NCI-H510A treated with DMSO at 0.1 percent for 48 hours (cell line): ENCODE measurements around the gene AFM.
"Not testable (repeated sequence)": the region's sequence is repeated elsewhere in the genome, so short reads cannot be mapped to it uniquely, and the experiment has no call there.

Source experiments
- DNase-seq: peaks from one replicate; lab custom pipeline; 2025; lab: John Stamatoyannopoulos, UW

AFM gene

DNA sequence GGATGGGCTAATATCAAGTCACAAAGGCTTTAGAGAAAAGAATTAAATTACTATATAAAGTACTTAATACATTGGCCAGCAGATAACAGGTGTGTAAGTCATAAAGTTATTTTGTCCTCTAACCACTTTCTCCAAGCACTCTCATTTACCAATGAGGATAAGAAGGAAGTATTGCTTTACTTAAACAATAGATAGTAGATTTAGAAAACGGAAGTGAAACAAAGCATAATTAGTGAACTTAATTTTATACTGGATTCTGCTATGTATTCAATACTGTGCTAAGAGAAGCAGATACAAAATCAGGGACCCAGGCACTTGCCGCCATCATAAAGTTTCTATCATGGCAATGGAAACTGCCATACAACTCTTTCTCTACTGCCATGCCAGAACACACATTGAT is 24.0 kb downstream of the AFM start:
- DNase-seq, result no peak

DNA sequence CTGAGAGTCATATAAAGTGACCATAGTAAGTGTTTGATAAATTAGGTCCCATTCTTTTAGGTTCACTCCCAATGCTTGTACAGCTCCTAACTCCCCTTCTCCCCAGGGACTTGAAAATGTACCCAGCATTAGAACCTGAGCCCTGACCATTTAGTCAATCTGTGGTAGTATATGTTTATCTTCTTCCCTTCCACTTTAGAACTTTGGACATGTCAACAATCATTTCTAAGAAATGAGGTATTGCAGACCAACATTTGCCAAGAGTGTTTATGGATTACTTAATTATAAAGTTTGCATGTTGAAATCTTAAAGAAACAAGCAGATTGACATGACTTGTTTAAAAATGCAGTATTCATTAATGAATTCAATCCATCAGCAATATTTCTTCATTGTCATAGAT is 26.0 kb downstream of the AFM start:
- no peak for DNase-seq

DNA sequence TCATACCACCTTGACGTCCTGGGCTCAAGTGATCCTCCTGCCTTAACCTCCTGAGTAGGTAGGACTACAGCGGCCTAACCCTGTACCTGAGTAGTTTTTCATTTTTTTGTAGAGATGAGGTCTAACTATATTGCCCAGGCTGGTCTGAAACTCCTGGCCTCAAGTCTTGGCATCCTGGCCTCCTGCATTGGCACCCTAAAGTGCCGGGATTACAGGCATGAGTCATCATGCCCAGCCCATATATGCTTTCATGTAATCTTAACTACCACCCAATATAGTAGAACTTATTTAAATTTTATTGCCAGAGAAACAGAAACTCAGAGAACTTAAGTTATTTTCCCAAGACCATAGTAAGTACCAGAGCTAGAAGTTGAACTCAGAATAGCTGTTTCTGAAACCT is 27.1 kb downstream of the AFM start:
- no peak for DNase-seq

DNA sequence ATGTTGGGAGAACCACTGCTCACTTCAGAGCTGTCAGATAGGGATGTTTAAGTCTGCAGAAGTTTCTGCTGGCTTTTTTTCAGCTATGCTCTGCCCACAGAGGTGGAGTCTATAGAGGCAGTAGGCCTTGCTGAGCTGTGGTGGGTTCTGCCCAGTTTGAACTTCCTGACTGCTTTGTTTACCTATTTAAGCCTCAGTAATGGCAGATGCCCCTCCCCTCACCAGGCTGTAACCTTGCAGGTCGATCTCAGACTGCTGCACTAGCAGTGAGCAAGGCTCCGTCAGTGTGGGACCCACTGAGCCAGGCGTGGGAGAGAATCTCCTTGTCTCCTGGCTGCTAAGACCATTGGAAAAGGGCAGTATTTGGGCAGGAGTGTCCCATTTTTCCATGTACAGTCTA is 36.8 kb downstream of the AFM start:
- no peak for DNase-seq

DNA sequence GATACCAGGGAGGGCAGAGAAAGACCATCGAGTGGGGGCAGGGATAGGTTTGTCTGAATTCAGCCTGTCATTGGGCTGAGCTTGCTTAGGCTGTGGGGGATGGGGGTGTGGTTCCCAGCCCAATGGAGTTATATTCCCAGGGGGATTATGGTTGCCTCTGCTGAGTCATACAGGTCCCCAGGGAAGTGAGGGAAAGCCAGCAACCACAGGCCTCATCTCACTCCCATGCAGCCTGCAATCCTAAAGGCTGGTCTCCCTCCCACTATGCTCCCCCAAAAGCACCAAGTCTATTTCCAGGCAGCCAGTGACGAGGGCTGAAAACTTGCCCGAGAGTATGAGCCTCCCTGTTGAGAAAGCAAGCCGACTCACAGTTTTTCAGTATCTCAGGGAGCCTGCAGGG is 39.3 kb downstream of the AFM start:
- DNase-seq, result no peak

DNA sequence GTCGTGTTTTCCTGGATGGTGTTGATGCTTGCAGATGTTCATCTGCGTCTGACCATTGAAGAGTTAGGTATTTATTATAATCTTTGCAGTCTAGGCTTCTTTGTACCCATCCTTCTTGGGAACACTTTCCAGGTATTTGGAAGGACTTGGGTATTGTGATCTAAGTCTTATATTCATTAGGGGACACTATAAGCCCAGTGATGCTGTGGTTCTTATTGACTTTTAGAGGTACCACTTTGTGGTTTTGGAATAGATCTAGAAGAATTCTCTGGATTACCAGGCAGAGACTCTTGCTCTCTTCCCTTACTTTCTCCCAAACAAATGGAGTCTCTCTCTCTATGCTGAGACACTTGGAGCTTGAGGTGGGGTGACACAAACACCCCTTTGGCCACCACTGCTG is 41.6 kb downstream of the AFM start:
- DNase-seq, result no peak

DNA sequence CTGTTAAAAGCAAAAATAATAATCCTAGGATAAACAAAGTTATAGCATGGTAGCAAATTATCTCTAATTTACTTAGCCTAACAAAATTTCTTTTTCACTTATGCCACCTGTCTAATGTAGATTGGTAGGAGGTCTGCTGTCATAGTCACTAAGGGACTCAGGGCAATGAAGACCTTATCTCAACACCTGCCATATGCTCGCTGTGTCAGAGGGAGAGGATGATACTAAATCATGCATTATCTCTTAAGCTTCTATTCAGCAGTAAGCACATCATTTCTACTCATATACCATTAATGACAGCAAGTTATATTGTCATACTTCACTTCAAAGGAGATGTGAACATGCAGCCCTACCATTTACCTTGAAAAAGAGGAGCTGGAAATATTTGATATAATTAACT is 44.1 kb downstream of the AFM start:
- DNase-seq, result no peak

DNA sequence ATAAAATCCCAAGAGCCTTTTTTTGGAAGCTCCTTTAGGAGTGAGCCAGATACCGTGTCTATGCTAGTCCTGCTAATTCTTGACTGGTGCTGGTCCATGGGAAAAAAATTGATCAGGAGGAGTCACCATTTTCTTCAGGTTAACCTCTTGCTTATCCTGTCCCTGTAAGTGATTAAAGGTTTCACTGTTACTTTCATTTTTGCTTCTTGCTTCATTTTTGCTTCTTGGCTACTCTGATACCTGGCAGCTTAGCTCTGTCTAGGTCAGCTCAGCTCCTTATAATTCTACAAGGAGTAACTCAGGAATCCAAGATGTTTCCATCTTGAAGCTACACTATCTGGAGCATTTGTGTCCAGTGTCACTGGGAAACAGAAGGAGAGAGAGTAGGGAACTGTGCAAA is 45.7 kb downstream of the AFM start:
- DNase-seq, result no peak

DNA sequence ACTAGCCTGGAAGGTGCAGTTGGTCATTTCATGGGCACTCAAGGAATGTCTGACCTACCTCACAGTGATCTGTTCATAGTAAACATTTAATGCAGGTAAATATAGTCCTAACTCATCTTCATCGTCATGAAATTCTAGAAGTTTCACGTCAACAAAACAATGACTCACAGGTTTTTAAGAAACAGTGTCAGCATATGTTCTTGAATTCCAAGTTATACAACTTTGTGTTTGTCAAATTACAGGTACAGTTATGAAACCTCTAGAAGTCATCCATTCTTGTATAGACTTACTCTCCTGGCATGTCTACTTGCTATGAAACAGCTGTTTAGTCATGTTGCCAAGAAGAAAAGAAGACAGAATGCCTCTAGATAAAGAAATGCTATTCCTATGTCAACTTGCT is 46.6 kb downstream of the AFM start:
- DNase-seq, result no peak

DNA sequence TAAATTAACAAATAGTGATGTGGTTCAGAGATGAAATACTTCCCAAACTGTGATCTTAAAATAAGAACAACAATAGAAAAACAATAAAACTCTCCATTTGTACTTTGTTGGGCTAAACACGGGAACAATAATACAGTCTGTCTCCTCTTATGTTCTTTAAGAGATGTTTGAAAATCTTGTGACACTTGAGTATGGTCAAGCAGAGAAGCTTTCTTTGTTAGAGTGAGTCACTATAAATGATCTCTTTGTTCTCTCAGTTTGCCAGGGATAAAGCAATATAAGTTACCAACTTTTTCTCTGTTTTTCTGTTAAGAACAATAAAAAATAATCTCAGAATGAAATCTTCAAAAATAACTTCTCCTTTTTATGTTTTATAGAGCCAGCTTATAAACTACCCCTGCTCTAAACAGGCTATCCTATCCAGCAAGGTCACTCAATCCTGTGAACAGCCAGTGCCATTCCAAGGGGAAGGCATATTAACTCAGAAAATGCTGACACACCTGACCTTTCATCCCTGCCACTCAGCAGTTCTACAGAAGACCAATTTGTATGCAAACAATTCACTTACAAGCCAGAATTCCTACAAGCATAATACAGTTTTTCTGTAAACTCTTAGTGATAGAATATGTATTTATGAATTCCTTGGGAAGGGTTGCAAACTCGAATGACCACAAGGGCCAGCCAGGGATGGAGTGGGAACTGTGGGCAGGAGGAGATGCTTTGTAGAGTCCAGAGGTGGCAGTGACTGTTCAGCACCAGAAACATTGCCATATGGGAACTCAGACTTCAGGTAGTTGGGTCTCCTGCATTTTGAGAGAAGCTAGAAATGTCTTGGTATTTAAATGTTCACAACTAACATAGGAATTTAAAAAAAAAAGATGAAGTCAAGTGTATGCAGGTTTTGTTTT is 52.2 kb downstream of the AFM start:
- no peak for DNase-seq

DNA sequence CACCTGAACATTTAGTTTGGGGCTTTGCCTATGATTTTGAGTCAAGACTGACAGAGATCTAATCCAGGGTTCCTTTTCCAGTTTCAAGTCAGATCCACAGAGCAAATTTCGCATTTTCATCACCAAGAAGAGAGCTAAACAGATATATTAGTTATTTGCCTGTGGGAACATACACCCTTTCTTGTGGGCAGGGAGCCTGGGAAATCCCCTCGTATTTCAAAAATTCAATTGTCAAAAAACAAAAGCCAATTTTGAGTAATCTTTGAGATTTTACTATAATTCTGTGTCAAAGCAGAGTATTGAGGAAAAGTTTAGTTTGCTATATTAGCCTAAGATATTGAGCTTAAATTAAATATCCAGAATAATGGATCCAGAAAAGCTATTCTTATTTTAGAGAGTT is 56.6 kb downstream of the AFM start:
- no peak for DNase-seq

DNA sequence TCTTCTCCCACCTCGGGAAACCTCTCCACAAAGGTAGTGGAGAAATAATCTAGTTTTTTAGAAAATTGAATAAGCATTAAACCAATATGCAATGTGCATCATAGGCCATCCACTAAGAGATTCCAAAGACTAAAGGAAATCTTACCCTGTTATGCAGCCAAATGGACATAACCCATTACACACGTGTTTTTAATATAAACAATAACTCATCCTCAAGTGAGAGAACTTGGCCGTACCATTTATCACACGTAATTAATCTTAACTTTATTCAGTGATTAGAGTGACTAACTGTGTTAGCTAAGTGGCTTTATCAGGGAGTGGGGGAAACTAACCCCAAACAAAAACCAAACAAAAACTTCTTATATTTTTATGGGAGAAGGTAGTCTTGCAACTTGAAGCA is 57.8 kb downstream of the AFM start:
- no peak for DNase-seq

DNA sequence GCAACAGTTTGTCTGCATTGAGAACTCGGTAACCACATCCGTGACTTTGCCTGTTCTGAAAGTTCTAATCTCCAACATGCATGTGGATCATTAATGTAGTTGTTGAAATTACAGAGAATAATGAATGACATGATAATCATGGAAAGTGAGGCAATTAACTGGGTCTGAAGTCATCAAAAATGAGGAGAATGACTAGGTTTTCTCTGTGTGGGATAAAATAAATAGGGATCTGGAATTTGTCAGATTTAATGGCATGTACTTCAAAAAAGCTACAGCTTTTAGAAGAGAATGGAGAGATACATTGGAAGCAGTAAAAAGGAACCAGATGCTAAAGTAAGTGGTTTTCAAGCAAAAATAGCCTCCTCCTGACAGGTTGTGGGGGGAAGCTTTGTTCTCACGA is 59.3 kb downstream of the AFM start:
- no peak for DNase-seq

DNA sequence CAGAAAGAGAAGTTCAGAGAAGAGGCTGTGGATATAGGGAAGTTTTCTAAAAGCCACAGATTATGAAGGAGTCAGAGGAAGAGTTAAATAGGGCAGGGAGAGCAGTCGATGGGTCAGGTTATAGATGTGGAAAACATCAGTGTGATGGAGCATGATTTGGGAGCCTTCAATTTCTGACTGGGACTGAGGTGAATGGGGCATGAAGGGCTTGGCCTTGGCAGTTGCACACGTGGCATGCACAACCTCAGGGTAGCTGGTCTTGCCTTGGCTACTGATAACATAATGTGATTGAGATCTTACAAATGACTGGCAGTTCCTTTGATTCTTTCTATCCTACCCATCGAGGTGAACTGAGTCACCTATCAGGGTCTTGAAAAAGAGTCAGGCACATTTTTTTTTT is 59.7 kb downstream of the AFM start:
- DNase-seq, result no peak

DNA sequence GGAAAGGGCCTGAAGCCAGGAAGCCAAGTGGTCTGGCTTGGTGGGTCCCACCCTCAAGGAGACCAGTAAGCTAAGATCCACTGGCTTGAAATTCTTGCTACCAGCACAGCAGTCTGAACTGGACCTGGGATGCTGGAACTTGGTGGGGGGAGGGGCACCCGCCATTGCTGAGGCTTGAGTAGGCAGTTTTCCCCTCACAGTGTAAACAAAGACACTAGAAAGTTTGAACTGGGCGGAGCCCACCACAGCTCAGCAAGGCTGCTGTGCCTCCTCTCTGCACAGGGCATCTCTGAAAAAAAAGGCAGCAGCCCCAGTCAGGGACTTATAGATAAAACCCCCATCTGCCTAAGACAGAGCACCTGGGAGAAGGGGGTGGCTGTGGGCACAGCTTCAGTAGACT is 63.1 kb downstream of the AFM start:
- no peak for DNase-seq

DNA sequence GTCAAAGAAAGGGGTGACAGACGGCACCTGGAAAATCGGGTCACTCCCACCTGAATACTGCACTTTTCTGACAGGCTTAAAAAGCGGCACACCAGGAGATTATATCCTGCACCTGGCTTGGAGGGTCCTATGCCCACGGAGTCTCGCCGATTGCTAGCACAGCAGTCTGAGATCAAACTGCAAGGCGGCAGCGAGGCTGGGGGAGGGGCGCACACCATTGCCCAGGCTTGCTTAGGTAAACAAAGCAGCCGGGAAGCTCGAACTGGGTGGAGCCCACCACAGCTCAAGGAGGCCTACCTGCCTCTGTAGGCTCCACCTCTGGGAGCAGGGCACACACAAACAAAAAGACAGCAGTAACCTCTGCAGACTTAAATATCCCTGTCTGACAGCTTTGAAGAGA is 69.3 kb downstream of the AFM start:
- not testable (repeated sequence) for DNase-seq
